NCI-H1048 (cell line): ENCODE results near the gene NFKB1.

Source experiments
- DNase-seq: peaks from one replicate; lab custom pipeline; 2025; lab: John Stamatoyannopoulos, UW

Gene NFKB1

GRCh38 chr4:102533348-102533747, 32.2 kb downstream of the NFKB1 start:
- no peak for DNase-seq

GRCh38 chr4:102533904-102534303, 32.7 kb downstream of the NFKB1 start:
- no peak for DNase-seq

DNA sequence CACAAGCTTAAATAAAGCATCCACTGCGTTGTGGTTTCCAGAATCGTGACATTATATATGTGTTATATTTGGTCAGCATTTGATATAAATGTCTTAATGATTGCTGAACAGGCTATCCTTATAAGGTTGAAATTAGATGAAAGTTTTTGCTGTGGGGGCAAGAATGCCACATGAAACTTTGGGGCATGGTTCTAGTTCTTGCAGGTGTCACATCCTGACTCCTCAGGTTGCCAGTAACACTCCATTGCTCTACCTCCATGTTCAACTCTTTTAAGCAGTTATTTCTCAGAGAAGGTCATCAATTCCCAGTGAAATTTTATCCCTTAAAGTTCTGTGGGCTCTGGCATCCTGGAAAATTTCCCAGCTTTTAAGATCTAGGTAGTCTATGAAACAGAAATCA, 33.7 kb downstream of the NFKB1 start:
- no peak for DNase-seq

GRCh38 chr4:102535398-102536082, 34.4 kb downstream of the NFKB1 start:
- no peak for DNase-seq

- DNase-seq: no peak
Measured at GRCh38 chr4:102536768-102537167, 35.6 kb downstream of the NFKB1 start.

DNA sequence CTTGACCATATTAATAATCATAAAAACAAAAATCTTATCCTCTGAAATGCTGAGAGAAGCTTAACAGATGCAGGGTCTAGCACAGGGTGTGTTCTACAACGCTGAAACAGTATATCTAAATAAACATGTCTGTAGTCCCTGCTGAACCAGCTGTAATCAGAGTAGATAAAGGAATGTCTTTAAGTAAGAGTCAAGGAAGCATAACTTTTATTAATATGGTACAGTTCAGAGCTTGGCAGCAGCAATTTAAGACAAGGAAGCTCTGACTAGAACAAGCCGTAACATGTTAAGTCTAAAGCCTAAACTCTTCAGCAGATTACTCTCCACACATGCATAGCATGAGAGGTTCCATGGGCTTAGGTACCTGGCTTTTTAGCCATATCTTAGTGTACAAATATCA, 36.1 kb downstream of the NFKB1 start:
- no peak for DNase-seq

- no peak for DNase-seq
Measured at GRCh38 chr4:102541697-102542096, 40.5 kb downstream of the NFKB1 start.

GRCh38 chr4:102543030-102543928, 42.1 kb downstream of the NFKB1 start:
- DNase-seq: no peak

DNA sequence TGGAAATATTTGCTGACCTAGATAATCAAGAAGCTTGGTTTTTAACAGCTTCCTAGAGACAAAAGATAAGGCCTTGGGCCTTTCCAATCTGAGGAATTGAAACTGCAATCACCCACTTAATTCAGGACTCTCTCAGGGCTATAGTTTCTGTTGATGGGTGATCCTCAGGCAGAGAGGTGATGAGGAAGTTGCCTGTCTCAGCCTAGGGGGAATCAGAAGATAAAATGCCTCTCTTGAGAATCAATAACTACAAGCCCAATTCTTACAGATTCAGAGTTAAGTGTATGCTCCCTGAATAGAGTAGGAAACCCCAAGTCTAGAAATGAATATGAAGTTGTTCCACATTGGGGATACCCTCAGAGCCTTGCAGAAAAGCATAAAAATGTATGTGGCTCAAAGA, 45.5 kb downstream of the NFKB1 start:
- DNase-seq: no peak

GRCh38 chr4:102547973-102548372, 46.8 kb downstream of the NFKB1 start:
- no peak for DNase-seq

DNA sequence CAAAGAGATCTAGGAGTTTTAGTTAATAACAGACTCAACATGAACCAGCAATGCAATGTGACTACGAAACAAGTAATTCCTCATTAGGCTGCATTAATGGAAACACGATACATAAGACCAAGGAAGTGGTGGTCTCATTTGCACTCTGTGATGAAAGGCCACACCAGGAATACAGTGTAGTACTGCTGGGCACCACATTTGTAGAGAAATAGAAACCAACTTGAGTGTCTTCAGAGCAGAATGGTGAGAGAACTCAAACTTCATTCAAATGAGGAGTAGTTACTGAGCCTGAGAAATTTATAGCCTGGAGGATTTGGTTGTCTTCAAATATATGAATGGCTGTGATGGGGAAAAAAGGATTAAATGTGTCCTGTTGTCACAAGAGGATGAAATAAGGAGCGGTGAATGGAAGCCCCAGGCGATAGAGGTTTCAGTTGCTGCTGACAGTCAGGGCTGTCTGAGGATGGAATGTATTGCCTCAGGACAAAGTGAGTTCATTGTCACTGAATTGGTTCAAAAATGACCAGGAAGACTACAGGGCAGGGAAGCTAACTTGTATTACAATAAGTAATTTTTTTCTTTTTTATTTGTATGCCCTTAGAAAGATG, 50.9 kb downstream of the NFKB1 start:
- DNase-seq: no peak

DNA sequence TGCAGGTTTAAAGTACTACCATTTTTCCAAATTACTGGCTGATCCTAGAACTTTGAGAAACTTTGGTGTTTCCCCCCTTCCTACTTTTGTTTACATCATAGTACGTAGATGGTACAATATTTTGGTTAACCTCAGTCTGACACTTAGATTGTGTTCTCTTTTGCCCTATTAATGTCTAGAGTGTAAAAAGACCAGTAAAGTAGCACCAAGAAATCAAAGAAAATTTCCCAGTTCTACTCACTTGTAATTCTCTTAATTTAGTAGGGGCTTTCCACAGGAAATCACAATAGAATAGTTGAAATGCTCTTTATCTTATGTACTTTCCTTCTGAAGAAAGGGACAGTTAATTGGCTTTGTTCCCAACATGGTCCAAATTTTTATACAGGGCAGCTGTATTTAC, 51.6 kb downstream of the NFKB1 start:
- no peak for DNase-seq

- no peak for DNase-seq
Measured at GRCh38 chr4:102553982-102554381, 52.8 kb downstream of the NFKB1 start.

DNA sequence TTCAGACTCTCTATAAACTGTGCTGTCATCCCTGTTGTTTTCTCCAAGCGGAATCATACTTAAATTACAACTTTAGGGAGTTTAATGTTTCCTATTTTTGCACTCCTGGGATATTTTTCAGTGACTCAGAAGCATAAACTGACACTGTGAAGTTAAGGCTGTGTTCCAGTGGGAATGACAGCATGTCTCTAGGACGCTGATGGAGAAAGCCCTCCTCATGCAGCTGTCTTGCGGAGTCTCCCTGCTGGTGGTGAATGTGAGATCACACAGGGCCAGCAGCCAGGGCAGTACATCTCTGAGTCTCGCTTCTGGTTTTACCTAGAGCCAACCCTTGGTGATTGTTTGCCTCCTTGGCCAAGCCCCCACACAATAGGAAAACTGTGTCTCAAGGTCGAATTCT, 53.3 kb downstream of the NFKB1 start:
- DNase-seq: no peak

GRCh38 chr4:102554992-102555391, 53.8 kb downstream of the NFKB1 start:
- DNase-seq: no peak

- DNase-seq: no peak
Measured at GRCh38 chr4:102557636-102558035, 56.5 kb downstream of the NFKB1 start.

DNA sequence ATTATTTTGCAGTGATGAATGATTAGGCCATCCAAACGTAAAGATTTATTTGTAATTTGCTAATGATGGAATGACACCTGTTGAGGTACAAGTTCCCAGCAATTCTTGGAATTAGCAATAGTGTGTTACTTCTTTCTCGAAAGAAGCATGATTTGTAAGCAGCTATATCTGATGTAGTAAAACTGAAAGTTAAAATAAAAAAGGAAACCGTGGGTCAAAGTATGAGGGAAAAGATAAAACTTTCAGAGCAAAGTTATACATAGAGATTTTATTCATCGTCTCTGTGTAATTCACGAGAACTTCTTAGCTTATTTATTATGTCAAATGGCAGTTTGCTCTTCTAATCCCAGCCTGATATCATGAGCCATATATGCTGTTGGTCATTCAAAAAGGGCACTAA, 59.0 kb downstream of the NFKB1 start:
- no peak for DNase-seq

- DNase-seq: no peak
Measured at GRCh38 chr4:102560571-102561341, 59.6 kb downstream of the NFKB1 start.

DNA sequence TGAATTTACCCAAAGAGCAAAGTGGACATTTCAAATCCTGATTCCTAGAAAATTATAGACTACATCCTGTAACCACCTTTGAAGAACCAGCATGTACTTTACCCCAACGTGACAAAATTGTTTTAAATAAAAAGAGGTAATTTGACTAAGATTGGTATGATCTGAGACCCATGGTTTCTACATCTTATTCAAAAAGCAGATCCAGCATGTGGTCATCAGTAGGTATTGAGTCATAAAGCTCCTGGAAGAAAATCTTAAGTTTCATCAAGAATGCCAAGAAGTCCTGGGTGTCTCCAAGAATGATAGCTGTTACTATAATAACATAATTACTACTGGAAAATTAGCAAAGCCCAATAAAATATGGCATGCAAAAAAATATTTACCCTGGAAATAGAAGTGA, 61.8 kb downstream of the NFKB1 start:
- DNase-seq: no peak

- DNase-seq: no peak
Measured at GRCh38 chr4:102564399-102565059, 63.4 kb downstream of the NFKB1 start.

DNA sequence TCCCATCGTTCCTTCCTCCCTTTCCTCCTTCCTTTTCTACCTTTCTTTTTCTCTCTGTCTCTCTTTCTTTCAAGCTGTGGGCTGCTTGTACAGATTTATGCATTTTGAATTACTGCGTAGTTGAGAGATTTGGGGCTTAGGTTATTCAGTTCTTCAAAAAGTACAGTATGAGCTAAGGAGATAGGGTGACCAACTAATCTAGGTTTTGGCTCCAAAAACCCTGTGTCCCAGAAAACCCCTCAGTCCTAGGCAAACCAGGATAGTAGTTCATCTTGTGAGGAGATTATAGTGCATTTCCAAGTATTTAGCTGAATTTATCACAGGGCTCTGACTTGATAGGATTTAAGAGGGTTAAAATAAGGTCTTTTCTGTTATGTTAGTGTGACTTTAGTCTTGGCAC, 64.5 kb downstream of the NFKB1 start:
- DNase-seq: no peak

DNA sequence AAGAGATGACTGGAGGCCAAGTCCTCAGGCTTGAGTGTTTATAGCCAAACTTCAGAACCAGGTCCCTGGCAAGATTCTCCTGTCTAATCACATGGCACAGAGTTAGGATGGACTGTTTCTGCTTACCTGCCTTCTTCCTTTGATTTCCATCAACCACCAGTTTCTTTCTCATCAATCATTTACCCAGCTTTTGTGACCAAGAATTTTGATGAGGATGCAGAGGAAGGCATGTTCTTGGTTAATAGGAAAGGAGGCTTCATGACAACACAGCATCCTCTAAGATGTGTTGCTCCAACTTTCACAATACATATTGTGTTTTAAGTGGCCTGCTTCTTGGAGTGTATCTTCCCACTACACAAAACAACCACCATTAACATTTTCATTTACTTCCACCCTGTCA, 65.3 kb downstream of the NFKB1 start:
- DNase-seq: no peak
